Measurements from ENCODE around the gene LRIG1.

DNA sequence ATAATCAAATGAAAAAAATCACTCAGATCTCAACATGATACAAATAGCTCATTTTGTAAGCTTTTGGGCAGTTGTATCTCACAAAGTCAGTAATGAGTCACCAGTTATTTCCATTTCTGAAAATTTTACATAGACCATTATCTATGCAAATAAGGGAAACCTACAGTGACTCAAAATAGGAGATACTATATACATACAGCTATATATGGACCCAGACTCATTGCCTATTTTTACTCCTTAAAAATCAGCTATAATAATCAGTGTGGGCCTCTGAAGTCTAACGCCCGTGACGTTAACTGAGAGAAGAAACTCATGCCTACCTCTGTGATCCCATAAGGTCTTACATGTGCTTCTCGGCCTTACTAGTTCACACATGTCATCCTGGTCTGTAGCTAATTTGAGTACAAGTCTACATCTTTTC, 31.6 kb downstream of the LRIG1 start:
- TF ChIP-seq, protein P1, sequence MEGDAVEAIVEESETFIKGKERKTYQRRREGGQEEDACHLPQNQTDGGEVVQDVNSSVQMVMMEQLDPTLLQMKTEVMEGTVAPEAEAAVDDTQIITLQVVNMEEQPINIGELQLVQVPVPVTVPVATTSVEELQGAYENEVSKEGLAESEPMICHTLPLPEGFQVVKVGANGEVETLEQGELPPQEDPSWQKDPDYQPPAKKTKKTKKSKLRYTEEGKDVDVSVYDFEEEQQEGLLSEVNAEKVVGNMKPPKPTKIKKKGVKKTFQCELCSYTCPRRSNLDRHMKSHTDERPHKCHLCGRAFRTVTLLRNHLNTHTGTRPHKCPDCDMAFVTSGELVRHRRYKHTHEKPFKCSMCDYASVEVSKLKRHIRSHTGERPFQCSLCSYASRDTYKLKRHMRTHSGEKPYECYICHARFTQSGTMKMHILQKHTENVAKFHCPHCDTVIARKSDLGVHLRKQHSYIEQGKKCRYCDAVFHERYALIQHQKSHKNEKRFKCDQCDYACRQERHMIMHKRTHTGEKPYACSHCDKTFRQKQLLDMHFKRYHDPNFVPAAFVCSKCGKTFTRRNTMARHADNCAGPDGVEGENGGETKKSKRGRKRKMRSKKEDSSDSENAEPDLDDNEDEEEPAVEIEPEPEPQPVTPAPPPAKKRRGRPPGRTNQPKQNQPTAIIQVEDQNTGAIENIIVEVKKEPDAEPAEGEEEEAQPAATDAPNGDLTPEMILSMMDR (IDR thresholded peaks at IDR 0.05) = no peak
- TF ChIP-seq POLR2A (IDR thresholded peaks at IDR 0.05; ENCODE audit: low read depth) = no peak
- no peak for TF ChIP-seq EP300 (IDR thresholded peaks at IDR 0.05)
- no peak for TF ChIP-seq POLR2AphosphoS5 (IDR thresholded peaks at IDR 0.05)
